Mononuclear cell (primary cell): ENCODE measurements around the gene IL12B. TPM values are rescaled to one million over a fixed set of nuclear protein-coding genes. Genes with fewer than 3 reads are reported as not detected.
"Not testable (repeated sequence)": the region's sequence is repeated elsewhere in the genome, so short reads cannot be mapped to it uniquely, and the experiment has no call there.

Experiments
- H3K27me3 ChIP-seq: 2 replicates; pipeline ENCODE4 v1.6.0; 2011; ENCODE audit warnings: low read length, control low read depth; ENCODE audit not compliant: insufficient read depth
- H3K4me1 ChIP-seq: 2 replicates; pipeline ENCODE4 v1.5.1; 2011; ENCODE audit warnings: mild to moderate bottlenecking, low read length, control low read depth; ENCODE audit not compliant: insufficient read depth
- H3K4me3 ChIP-seq: 2 replicates; pipeline ENCODE4 v1.5.1; 2011; ENCODE audit warnings: mild to moderate bottlenecking, low read length, moderate library complexity
- H3K9me3 ChIP-seq: 2 replicates; pipeline ENCODE4 v1.5.1; 2011; ENCODE audit warnings: low read depth, mild to moderate bottlenecking, control low read depth, low read length
- total RNA-seq: library from RNA; depleted of rRNA; stranded (reverse); fragments of >200 nt; gene quantifications from one replicate; pipeline ENCODE4 v1.2.3, GENCODE V29; 2012

The IL12B gene
- total RNA-seq = not detected

GRCh38 chr5:159330131-159330800 is at the start of gene IL12B:
Gene IL12B (minus strand): TSS chr5:159330487. CDS start chr5:159326782, 3,705 bp downstream.
- H3K4me3 ChIP-seq = no peak within 1 kb of the TSS
- no peaks in the 10 kb centered on the region for H3K9me3 ChIP-seq
- no peaks in the 10 kb centered on the region for H3K27me3 ChIP-seq
- peaks cover 22% of the 10 kb centered on the region for H3K4me1 ChIP-seq

- no peaks in the 10 kb centered on the region for H3K27me3 ChIP-seq
- H3K4me1 ChIP-seq = no peaks in the 10 kb centered on the region
- peaks cover 18% of the 10 kb centered on the region for H3K9me3 ChIP-seq
- no peak overlapping the region for H3K4me3 ChIP-seq
These were observed 47.4 kb upstream of the IL12B start for GRCh38 chr5:159377653-159378052.

- not testable (repeated sequence) for H3K4me1 ChIP-seq, H3K4me3 ChIP-seq, H3K27me3 ChIP-seq, H3K9me3 ChIP-seq
These were observed 37.6 kb upstream of the IL12B start for GRCh38 chr5:159367866-159368265.

DNA sequence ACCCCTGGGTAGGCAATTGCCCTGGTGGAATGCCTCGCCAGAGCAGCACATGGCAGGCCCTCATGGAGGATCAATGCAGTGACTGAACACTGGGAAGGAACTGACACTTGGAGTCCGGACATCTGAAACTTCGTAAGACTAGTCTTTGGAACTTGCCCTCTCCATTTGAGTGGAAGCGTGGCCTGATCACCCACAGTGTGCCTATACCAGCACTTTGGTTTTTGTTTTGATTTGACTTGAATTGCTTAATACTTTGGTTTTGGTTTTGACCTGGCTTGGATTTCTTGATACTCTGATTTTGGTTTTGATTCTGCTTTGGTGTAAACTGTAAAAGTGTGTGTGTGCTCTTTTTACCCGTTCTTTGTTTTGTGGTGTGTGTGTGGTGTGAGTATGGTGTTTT is 36.5 kb upstream of the IL12B start:
- H3K4me3 ChIP-seq, H3K9me3 ChIP-seq, H3K4me1 ChIP-seq, H3K27me3 ChIP-seq: not testable (repeated sequence)

DNA sequence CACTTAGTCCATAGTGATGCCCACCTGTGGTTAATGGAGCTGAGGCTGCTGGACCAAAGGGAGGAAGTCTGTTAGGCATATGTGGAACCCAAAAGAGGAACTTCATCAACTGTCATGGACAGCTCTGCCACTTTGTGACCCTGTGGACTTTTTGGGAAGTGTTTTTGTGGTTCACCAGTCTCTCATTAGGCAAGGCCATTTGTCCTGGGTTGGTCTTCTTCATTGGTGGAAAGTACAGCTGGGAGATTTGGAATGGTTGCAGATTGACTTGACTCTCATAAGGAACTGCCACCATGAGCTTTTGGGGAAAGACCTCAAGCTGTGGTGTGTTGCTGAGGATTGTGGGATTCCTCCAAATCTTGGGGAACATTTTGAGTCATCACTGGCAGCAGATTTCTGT is 31.9 kb upstream of the IL12B start:
- H3K27me3 ChIP-seq = no peaks in the 10 kb centered on the region
- no peak overlapping the region for H3K4me3 ChIP-seq
- no peaks in the 10 kb centered on the region for H3K9me3 ChIP-seq
- peaks cover 30% of the 10 kb centered on the region for H3K4me1 ChIP-seq

DNA sequence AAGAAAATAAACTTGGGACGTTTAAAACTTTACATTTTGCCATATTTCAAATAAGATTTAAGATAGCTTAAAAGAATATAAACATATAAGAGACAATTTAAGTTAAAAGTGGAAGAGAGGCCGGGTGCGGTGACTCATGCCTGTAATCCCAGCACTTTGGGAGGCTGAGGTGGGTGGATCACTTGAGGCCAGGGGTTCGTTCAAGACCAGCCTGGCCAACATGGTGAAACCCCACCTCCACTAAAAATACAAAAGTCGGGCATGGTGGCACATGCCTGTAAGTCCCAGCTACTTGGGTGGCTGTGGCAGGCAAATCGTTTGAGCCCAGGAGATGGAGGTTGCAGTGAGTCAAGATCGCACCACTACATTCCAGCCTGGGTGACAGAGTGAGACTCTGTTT is 29.6 kb upstream of the IL12B start:
- not testable (repeated sequence) for H3K4me3 ChIP-seq, H3K27me3 ChIP-seq, H3K9me3 ChIP-seq
- peaks cover 30% of the 10 kb centered on the region for H3K4me1 ChIP-seq

DNA sequence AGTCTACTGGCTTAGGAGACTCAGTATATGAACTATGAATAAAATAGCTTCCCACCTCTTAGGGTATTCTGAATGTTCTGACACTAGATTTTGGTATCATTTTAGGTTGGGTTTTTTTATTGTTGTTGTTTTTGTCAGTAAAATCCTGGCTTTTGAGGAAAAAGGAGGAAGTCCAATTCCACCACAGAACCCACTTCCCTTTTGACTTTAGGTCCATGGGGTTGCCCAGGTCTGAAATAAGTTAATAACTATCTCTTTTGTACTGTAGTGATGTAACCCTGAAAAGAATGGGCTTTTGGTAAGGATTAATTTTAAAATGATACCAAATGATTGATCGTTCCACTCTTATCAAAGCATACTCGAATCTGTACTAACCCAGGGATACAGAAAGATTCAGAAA is 29.1 kb upstream of the IL12B start:
- H3K9me3 ChIP-seq = no peaks in the 10 kb centered on the region
- H3K27me3 ChIP-seq = no peaks in the 10 kb centered on the region
- H3K4me1 ChIP-seq = peaks cover 30% of the 10 kb centered on the region
- no peak overlapping the region for H3K4me3 ChIP-seq

DNA sequence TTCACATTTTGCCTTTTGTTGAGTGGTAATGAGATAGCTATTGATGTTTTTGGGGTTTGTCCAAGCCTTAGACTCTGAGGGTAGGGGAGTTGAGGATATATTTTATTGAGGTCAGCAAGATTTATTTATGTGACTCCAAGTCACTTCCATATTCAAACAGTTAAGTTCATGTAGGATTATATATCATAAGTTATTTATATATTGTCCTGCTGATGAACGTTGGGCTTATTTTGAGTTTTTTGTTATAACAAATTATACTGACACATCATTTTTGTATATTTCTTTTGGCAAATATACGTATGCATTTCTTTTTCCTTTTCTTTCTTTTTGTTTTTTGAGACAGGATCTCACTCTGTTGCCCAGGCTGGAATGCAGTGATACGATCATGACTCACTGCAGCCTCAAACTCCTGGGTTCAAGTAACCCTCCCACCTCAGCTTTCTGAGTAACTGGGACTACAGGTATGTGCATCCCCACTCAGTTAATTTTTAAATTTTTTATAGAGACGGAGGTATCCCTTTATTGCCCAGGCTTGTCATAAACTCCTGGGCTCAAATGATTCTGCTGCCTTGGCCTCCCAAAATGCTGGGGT is 23.5 kb upstream of the IL12B start:
- Histone ChIP-seq H3K4me3 (no peak overlapping the region), H3K27me3 (no peaks in the 10 kb centered on the region), H3K9me3 (no peaks in the 10 kb centered on the region), H3K4me1 (no peaks in the 10 kb centered on the region)

- H3K4me3 ChIP-seq, H3K27me3 ChIP-seq, H3K4me1 ChIP-seq, H3K9me3 ChIP-seq: not testable (repeated sequence)
These were observed 20.4 kb upstream of the IL12B start for GRCh38 chr5:159350644-159351043.

- H3K9me3 ChIP-seq, H3K4me3 ChIP-seq, H3K27me3 ChIP-seq, H3K4me1 ChIP-seq: not testable (repeated sequence)
These were observed 19.9 kb upstream of the IL12B start for GRCh38 chr5:159350216-159350615.

GRCh38 chr5:159345861-159346260 is 15.6 kb upstream of the IL12B start:
- H3K27me3 ChIP-seq = no peaks in the 10 kb centered on the region
- no peak overlapping the region for H3K4me3 ChIP-seq
- H3K9me3 ChIP-seq = no peaks in the 10 kb centered on the region
- H3K4me1 ChIP-seq = peaks cover 45% of the 10 kb centered on the region

DNA sequence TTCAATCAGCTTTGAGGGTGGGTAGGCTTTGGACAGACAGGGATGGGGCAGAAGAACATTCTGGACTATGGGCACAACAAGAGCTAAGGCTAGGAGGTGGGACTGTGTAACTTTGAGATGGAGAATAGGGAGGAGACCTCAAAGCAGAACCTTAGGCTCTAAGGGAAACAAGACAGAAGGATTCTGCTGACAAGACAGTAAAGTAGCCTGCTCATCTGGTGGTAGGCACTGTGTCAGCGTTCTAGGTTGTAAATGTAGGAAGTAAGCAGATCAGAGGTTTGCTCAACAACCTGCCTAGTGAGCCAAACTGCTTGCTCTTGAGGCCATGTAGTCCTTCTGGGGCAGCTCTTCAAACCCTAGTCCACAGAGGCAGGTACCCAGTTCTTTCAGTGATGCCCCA is 15.0 kb upstream of the IL12B start:
- Histone ChIP-seq H3K27me3 (no peaks in the 10 kb centered on the region), H3K9me3 (no peaks in the 10 kb centered on the region), H3K4me3 (no peak overlapping the region), H3K4me1 (peaks cover 50% of the 10 kb centered on the region)

- Histone ChIP-seq H3K4me1 (peaks cover 52% of the 10 kb centered on the region), H3K9me3 (no peaks in the 10 kb centered on the region), H3K4me3 (no peak overlapping the region), H3K27me3 (no peaks in the 10 kb centered on the region)
These were observed 13.2 kb upstream of the IL12B start for GRCh38 chr5:159343295-159344094.

DNA sequence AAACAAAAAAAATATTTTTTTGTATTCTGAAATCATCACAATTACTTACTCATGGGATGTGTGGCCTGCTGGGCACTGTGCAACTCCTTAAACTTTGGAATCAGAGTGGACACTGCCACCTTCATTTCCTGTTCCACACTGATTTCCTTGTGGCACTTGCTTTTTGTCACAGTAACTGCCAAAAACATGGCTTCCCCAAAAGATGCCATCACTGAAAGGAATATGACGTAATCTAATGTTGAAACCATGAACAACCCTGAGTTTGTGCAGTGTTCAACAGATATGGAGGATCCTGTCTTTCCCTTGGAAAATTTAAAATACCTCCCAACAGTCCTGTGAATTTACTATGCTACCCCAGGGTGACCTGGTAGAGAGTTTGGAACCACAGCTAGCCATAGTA is 12.6 kb upstream of the IL12B start:
- no peak overlapping the region for H3K4me3 ChIP-seq
- H3K9me3 ChIP-seq = no peaks in the 10 kb centered on the region
- no peaks in the 10 kb centered on the region for H3K27me3 ChIP-seq
- H3K4me1 ChIP-seq = peaks cover 58% of the 10 kb centered on the region

DNA sequence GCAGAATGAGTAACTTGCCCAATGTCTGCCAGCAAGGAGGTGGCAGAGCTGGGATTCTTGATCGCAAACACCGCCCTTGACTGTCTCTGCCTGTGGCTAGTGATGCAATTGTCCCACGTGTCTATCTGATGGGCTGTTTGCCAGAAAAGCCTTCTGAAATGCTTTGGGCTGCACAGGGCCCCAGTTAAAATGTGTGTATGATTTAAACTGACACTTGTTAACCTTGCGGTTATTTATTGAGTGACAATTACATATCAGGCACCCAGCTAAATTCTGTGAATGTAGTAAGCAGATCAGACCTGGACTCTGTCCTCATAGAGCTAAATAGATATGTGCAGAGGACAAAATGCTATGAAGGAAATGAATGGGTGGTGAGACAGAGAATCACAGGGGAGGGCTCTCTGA is 11.6 kb upstream of the IL12B start:
- no peak overlapping the region for H3K4me3 ChIP-seq
- no peaks in the 10 kb centered on the region for H3K27me3 ChIP-seq
- H3K9me3 ChIP-seq = no peaks in the 10 kb centered on the region
- peaks cover 68% of the 10 kb centered on the region for H3K4me1 ChIP-seq
